HepG2 (cell line): ENCODE data around the gene DPEP2NB. TPM values are rescaled to one million over a fixed set of nuclear protein-coding genes. Genes with fewer than 3 reads are reported as not detected.

ENCODE experiments used
- CBX1 ChIP-seq: IDR thresholded peaks from one replicate; pipeline ENCODE4 v1.6.1; 2016; ENCODE audit warnings: antibody characterized with exemption, low read depth
- GMEB2 ChIP-seq: IDR thresholded peaks from 2 replicates; pipeline ENCODE4 v1.6.1; 2016; ENCODE audit warnings: missing biosample characterization, missing genetic modification reagents, low read depth
- HOMEZ ChIP-seq: IDR thresholded peaks from 2 replicates; pipeline ENCODE4 v1.6.1; 2016; ENCODE audit warnings: low read depth
- IKZF4 ChIP-seq: sonication (generic); formaldehyde crosslinking; IDR thresholded peaks from 2 replicates; pipeline ENCODE4 v1.5.1; 2020; ENCODE audit warnings: borderline replicate concordance, mild to moderate bottlenecking, low read depth, missing genetic modification reagents; ENCODE audit errors: not compliant biosample characterization
- KDM2A ChIP-seq: sonication (generic); formaldehyde crosslinking; IDR thresholded peaks from 2 replicates; pipeline ENCODE4 v1.4.0; 2020; ENCODE audit warnings: low read depth, missing genetic modification reagents, borderline replicate concordance
- NKX3-1 ChIP-seq: sonication (generic); formaldehyde crosslinking; IDR thresholded peaks from 2 replicates; pipeline ENCODE4 v1.5.0; 2020; ENCODE audit warnings: missing genetic modification reagents
- SAP130 ChIP-seq: IDR thresholded peaks from 2 replicates; pipeline ENCODE4 v1.6.1; 2016; ENCODE audit warnings: low read depth
- SPEN ChIP-seq: sonication (generic); formaldehyde crosslinking; IDR thresholded peaks from 2 replicates; pipeline ENCODE4 v1.5.1; 2020; ENCODE audit warnings: low read depth, mild to moderate bottlenecking, missing genetic modification reagents
- TBX3 ChIP-seq: fragments of 450-650 bp; IDR thresholded peaks from 2 replicates; pipeline ENCODE4 v1.6.1; 2017; ENCODE audit warnings: antibody characterized with exemption, mild to moderate bottlenecking, inconsistent platforms, borderline replicate concordance
- YEATS2 ChIP-seq: sonication (generic); formaldehyde crosslinking; IDR thresholded peaks from 2 replicates; pipeline ENCODE4 v1.4.0; 2020; ENCODE audit warnings: missing genetic modification reagents, borderline replicate concordance
- ZBTB2 ChIP-seq: sonication (generic); formaldehyde crosslinking; IDR thresholded peaks from 2 replicates; pipeline ENCODE4 v1.8.0; 2022; ENCODE audit warnings: low read depth, missing genetic modification reagents
- ZBTB7A ChIP-seq: sonication (generic); formaldehyde crosslinking; IDR thresholded peaks from 2 replicates; pipeline ENCODE4 v1.8.0; 2022; ENCODE audit warnings: mild to moderate bottlenecking, missing genetic modification reagents
- ZNF232 ChIP-seq: sonication (generic); formaldehyde crosslinking; IDR thresholded peaks from 2 replicates; pipeline ENCODE4 v1.4.0; 2020; ENCODE audit warnings: missing genetic modification reagents, borderline replicate concordance
- ZNF280D ChIP-seq: sonication (generic); formaldehyde crosslinking; IDR thresholded peaks from 2 replicates; pipeline ENCODE4 v1.5.1; 2020; ENCODE audit warnings: mild to moderate bottlenecking, missing genetic modification reagents
- ZNF460 ChIP-seq: sonication (generic); formaldehyde crosslinking; IDR thresholded peaks from 2 replicates; pipeline ENCODE4 v1.5.1; 2020; ENCODE audit warnings: missing genetic modification reagents, mild to moderate bottlenecking, borderline replicate concordance
- ZNF513 ChIP-seq: sonication (generic); formaldehyde crosslinking; conservative IDR thresholded peaks from 2 replicates; pipeline ENCODE4 v1.5.0; 2020; ENCODE audit warnings: missing genetic modification reagents
- ZNF598 ChIP-seq: sonication (generic); formaldehyde crosslinking; IDR thresholded peaks from 2 replicates; pipeline ENCODE4 v1.5.1; 2020; ENCODE audit warnings: mild to moderate bottlenecking, missing genetic modification reagents, borderline replicate concordance
- polyA plus RNA-seq, 8 experiments: library from polyadenylated mRNA; depleted of rRNA in 3 of 8; stranded (reverse) in 7 of 8; unstranded in 1 of 8; fragments of >200 nt; fragmentation: Illumina TruSeq in 4 of 8; extraction: Trizol in 4 of 8; gene quantifications; 2 replicates each; pipeline versions ENCODE4 v1.2.1 to v1.2.3, GENCODE V29; 2011 to 2016; ENCODE audit warnings: low read depth in 4 of 8, missing spikeins in 1 of 8, mixed read lengths in 1 of 8; ENCODE audit not compliant: insufficient read depth in 1 of 8
- total RNA-seq, 5 experiments: library from RNA; depleted of rRNA; stranded (reverse); fragments of >200 nt; fragmentation: Illumina TruSeq; extraction: Trizol; gene quantifications; 2 replicates each; pipeline ENCODE4 v1.2.3, GENCODE V29; 2016; ENCODE audit warnings: low read depth in 1 of 5

The DPEP2NB gene
- total and polyA plus RNA-seq, 2 of the 13 experiments (the other 11 are each of a cell fraction or from before 2014, with no cell fraction given), result not detected

GRCh38 chr16:68022728-68023537 lies 7.2 kb upstream of the DPEP2NB start, which contains the start of the genes DDX28 and DUS2 (continued):
- peak; percentile 59 for TF ChIP-seq ZBTB2 (CRISPR knock-in tag)
- TF ChIP-seq ZNF513 (CRISPR knock-in tag), result no peak
- TF ChIP-seq HOMEZ (CRISPR knock-in tag), result peak; percentile 52; the same call in 1 of the 2 replicates
- peak; percentile 80; the same call in 1 of the 2 replicates for TF ChIP-seq ZNF232 (CRISPR knock-in tag)
- peak; percentile 99 for TF ChIP-seq SPEN (CRISPR knock-in tag)
- TF ChIP-seq ZNF598, result no peak
- TF ChIP-seq TBX3, result peak; percentile 38; the same call in 1 of the 2 replicates
- TF ChIP-seq ZNF460 (CRISPR knock-in tag), result no peak; the same call in 1 of the 2 replicates
- peak; percentile 78 for TF ChIP-seq ZBTB7A (CRISPR knock-in tag)
- TF ChIP-seq GMEB2 (CRISPR knock-in tag), result peak; percentile 79
- peak; percentile 73 for TF ChIP-seq IKZF4 (CRISPR knock-in tag)
- TF ChIP-seq ZNF280D, result peak; percentile 94
- peak; percentile 44 for TF ChIP-seq NKX3-1 (CRISPR knock-in tag)
- peak; percentile 99 for TF ChIP-seq KDM2A (CRISPR knock-in tag)
- TF ChIP-seq YEATS2 (CRISPR knock-in tag), result peak; percentile 99
- peak; percentile 99 for TF ChIP-seq SAP130
- TF ChIP-seq CBX1, result peak; percentile 67
